Lung (tissue), 12 donors: Measurements from ENCODE around the gene ARID1B. TPM values are rescaled to one million over a fixed set of nuclear protein-coding genes. Genes with fewer than 3 reads are reported as not detected.

Experiments
- ATAC-seq: fragments of 200-7000 bp; cut with Tn5 transposase; one replicate; pipeline ENCODE4 v1.9.1; 2020; ENCODE audit warnings: moderate number of reproducible peaks; ENCODE audit not compliant: insufficient read depth, low FRiP score
- DNase-seq, 3 donors: peaks; one replicate each; pipeline ENCODE4 v3.0.0-alpha.2; 2013 to 2017
- H3K27ac ChIP-seq, 2 donors: one replicate each; pipeline ENCODE4 v1.5.1; 2013; ENCODE audit warnings: mild to moderate bottlenecking in 2 of 2, moderate library complexity in 2 of 2, control low read depth in 1 of 2, inconsistent platforms in 1 of 2, low read depth in 1 of 2, low read length in 1 of 2
- H3K27me3 ChIP-seq, 3 donors: one replicate each; pipeline ENCODE4 v1.5.1; 2013; ENCODE audit warnings: low read length in 2 of 3; ENCODE audit not compliant: control insufficient read depth in 3 of 3, insufficient read depth in 3 of 3
- H3K36me3 ChIP-seq, 4 donors: one replicate each; pipeline ENCODE4 v1.5.1; 2013; ENCODE audit warnings: low read length in 4 of 4, mild to moderate bottlenecking in 1 of 4, moderate library complexity in 1 of 4; ENCODE audit not compliant: control insufficient read depth in 4 of 4, insufficient read depth in 4 of 4
- H3K4me1 ChIP-seq, 5 donors: one replicate each; pipeline ENCODE4 v1.5.1; 2013; ENCODE audit warnings: low read length in 5 of 5, mild to moderate bottlenecking in 2 of 5, moderate library complexity in 1 of 5; ENCODE audit not compliant: control insufficient read depth in 5 of 5, insufficient read depth in 5 of 5
- H3K4me3 ChIP-seq: one replicate; pipeline ENCODE4 v1.5.1; 2013; ENCODE audit warnings: mild to moderate bottlenecking, control low read depth, moderate library complexity
- H3K9ac ChIP-seq, 2 donors: one replicate each; pipeline ENCODE4 v1.5.1; 2013; ENCODE audit warnings: low read length in 2 of 2, control low read depth in 1 of 2; ENCODE audit not compliant: insufficient read depth in 1 of 2
- H3K9me3 ChIP-seq, 4 donors: one replicate each; pipeline ENCODE4 v1.5.1; 2013; ENCODE audit warnings: low read length in 3 of 4, mild to moderate bottlenecking in 1 of 4, moderate library complexity in 1 of 4; ENCODE audit not compliant: control insufficient read depth in 4 of 4, insufficient read depth in 3 of 4
- WGBS, 2 donors: extraction: QIAGEN DNeasy Blood & Tissue Kit; methylation state at CpG; one replicate each; pipeline ENCODE4 v1.1.7; 2013; 5-methylcytosine and 5-hydroxymethylcytosine counted together
- polyA plus RNA-seq, 2 donors: library from polyadenylated mRNA; stranded (reverse); fragments of 200-250 nt; gene quantifications; one replicate each; pipeline ENCODE4 v1.2.1, GENCODE V29; 2013
- total RNA-seq, 2 donors: library from RNA; depleted of rRNA in 1 of 2; stranded (reverse); fragments of >200 nt in 1 of 2; gene quantifications; one replicate each; pipeline ENCODE4 v1.2.1, GENCODE V29; 2014 to 2021
- TF ChIP-seq, protein P1 (sequence below): IDR thresholded peaks from 2 replicates; pipeline ENCODE4 v1.5.1; 2012; ENCODE audit warnings: mild to moderate bottlenecking; ENCODE audit errors: control extremely low read depth, extremely low read depth
- donor health status: control.
- donor health status: control.
- donor health status: Bipolar disorder and iron deficiency.
- donor health status: healthy.
- donor health status: DM: yes; HTN: yes; CAD: no.

ARID1B gene
- total and polyA plus RNA-seq, 4 donors: 10.5 to 239 (median 50.9) TPM

DNA sequence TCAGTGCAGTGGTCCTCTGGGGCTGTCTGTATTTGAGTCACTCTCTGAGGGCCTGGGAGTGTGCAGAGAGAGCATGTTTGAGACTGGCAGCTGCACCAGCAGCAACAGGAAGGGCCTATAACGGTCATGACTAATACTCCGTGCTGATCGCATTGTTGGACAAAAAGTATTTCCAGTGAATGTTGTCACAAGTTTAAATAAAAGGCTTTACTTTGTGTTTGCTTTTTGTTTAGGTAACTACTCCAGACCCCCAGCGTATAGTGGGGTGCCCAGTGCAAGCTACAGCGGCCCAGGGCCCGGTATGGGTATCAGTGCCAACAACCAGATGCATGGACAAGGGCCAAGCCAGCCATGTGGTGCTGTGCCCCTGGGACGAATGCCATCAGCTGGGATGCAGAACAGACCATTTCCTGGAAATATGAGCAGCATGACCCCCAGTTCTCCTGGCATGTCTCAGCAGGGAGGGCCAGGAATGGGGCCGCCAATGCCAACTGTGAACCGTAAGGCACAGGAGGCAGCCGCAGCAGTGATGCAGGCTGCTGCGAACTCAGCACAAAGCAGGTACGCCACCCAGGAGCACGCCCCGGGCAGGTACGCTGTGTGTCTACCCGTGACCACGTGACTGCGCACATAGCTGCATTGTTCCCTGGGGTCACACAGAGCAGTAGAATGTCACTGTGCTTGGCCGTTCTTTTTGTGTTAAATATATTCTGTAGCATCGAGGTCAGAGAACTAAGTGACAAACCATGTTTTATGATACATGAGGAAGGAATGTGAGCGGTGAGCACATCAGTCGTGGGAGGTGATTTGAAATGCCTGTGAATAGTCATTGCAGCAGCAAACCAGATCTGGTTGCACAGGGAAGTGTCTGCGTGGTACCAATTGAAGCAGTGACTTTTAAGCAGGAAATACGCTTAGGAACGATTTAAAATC lies 371.5 kb downstream of the ARID1B start:
- 82 to 90% methylated on average over 25 of the region's 25 CpGs for WGBS, 2 donors
- H3K9me3 ChIP-seq: peaks cover 0 to 2% (median 0%) of the 10 kb centered on the region in 4 donors
- no peak overlapping the region for H3K4me3 ChIP-seq
- no peak overlapping the region for H3K9ac ChIP-seq
- ATAC-seq (no peak), DNase-seq (no peak)
- H3K27ac ChIP-seq: peak overlapping the region; percentile 71 to 89
- H3K27me3 ChIP-seq: no peaks in the 10 kb centered on the region
- TF ChIP-seq, protein P1, sequence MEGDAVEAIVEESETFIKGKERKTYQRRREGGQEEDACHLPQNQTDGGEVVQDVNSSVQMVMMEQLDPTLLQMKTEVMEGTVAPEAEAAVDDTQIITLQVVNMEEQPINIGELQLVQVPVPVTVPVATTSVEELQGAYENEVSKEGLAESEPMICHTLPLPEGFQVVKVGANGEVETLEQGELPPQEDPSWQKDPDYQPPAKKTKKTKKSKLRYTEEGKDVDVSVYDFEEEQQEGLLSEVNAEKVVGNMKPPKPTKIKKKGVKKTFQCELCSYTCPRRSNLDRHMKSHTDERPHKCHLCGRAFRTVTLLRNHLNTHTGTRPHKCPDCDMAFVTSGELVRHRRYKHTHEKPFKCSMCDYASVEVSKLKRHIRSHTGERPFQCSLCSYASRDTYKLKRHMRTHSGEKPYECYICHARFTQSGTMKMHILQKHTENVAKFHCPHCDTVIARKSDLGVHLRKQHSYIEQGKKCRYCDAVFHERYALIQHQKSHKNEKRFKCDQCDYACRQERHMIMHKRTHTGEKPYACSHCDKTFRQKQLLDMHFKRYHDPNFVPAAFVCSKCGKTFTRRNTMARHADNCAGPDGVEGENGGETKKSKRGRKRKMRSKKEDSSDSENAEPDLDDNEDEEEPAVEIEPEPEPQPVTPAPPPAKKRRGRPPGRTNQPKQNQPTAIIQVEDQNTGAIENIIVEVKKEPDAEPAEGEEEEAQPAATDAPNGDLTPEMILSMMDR: no peak
- H3K36me3 ChIP-seq: peaks cover 0 to 15% (median 10%) of the 10 kb centered on the region in 4 donors
- H3K4me1 ChIP-seq: peaks cover 20 to 47% (median 24%) of the 10 kb centered on the region in 5 donors

DNA sequence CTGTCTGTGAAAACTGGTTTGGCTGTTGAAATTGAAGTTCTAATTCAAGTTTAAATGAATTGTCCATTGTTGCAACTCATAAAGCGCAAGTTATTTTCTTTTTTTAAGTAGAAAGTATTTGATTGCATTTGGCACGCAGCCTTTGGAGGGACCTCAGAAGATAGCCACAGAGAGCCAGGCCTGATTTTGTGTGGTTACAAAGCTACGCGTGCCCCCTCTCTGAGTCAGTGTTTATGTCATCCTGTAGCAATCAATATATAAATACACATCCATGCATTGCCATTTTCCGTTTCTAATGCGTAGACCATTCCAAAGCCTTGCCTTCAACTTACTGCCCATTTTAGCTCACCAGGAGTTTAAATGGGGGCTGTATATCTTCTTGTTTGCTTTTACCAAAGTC lies 372.9 kb downstream of the ARID1B start:
- WGBS, 2 donors: 96 to 98% methylated on average over 6 of the region's 6 CpGs
- H3K36me3 ChIP-seq: peaks cover 0 to 15% (median 13%) of the 10 kb centered on the region in 4 donors
- no peak overlapping the region for H3K4me3 ChIP-seq
- H3K4me1 ChIP-seq: peaks cover 9 to 33% (median 12%) of the 10 kb centered on the region in 5 donors
- H3K9me3 ChIP-seq: peaks cover 0 to 2% (median 0%) of the 10 kb centered on the region in 4 donors
- no peaks in the 10 kb centered on the region for H3K27me3 ChIP-seq
- H3K9ac ChIP-seq: no peak overlapping the region
- DNase-seq (no peak), ATAC-seq (no peak)
- H3K27ac ChIP-seq: no peak overlapping the region
- TF ChIP-seq, protein P1: no peak

DNA sequence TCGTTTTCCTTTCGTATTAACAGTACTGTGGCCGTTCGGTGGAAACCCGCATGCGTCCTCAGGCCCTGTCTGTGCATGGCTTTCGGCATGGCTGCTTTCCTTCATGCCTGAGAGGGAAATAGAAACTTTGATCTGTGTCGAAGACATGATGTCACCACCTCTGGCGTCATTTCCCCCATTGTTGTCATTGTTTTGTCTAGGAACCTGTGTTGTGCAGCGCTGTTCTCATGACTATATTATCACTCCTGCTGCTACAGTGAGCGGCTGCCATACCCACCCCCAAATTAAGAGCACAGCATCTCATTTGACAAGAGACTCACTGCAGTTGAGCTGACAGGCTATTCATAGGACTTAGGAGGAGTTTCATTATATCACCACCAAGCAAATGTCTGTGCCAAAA lies 373.9 kb downstream of the ARID1B start:
- Histone ChIP-seq H3K27ac (no peak overlapping the region), H3K9me3 (peaks cover 0 to 2% (median 0%) of the 10 kb centered on the region in 4 donors), H3K4me1 (peaks cover 2 to 23% (median 9%) of the 10 kb centered on the region in 5 donors), H3K9ac (peak overlapping the region in 1 of 2 donors; percentile 16), H3K36me3 (peaks cover 0 to 15% (median 13%) of the 10 kb centered on the region in 4 donors), H3K27me3 (no peaks in the 10 kb centered on the region), H3K4me3 (no peak overlapping the region)
- DNase-seq (no peak), ATAC-seq (no peak)
- TF ChIP-seq, protein P1: no peak
- WGBS, 2 donors: 87% methylated on average over 11 of the region's 11 CpGs
